Renal pelvis (tissue), 4 donors: Measurements from ENCODE around the gene IL2RA. TPM values are rescaled to one million over a fixed set of nuclear protein-coding genes. Genes with fewer than 3 reads are reported as not detected.
"Not testable (repeated sequence)": the region's sequence is repeated elsewhere in the genome, so short reads cannot be mapped to it uniquely, and the experiment has no call there.

Experiments used
- DNase-seq: peaks from one replicate; pipeline ENCODE4 v3.0.0-alpha.2; 2013
- polyA plus RNA-seq, 3 donors: library from polyadenylated mRNA; unstranded; fragments of 120-200 nt; gene quantifications; one replicate each; pipeline ENCODE4 v1.2.1, GENCODE V29; 2013; ENCODE audit not compliant: insufficient read length in 3 of 3

IL2RA gene
- polyA plus RNA-seq, 3 donors, result not detected

- not testable (repeated sequence) for DNase-seq
These were observed 101.2 kb downstream of the IL2RA start for GRCh38 chr10:5960973-5961275.

Other genes starting within 250 kb of the IL2RA start
- 100 to 1,000 TPM; 264 to 290 (median 276) TPM for gene GDI2, start 248.9 kb downstream of the IL2RA start, polyA plus RNA-seq
- 10 to 100 TPM; 10.8 to 12.0 (median 11.2) TPM for gene ANKRD16, start 172.5 kb downstream of the IL2RA start, polyA plus RNA-seq
- 10 to 100 TPM; 79.3 to 99.1 (median 85.9) TPM for gene FBH1, start 172.1 kb downstream of the IL2RA start, polyA plus RNA-seq
- 1 to 10 TPM; 1.8 to 2.2 (median 1.9) TPM for gene IL15RA, start 84.8 kb downstream of the IL2RA start, polyA plus RNA-seq
- gene RBM17, start 26.7 kb upstream of the IL2RA start, polyA plus RNA-seq, result 100 to 1,000 TPM; 140 to 211 (median 193) TPM
- gene PFKFB3, start 140.6 kb upstream of the IL2RA start, polyA plus RNA-seq, result 10 to 100 TPM; 31.4 to 43.8 (median 31.5) TPM